Activated naive CD8-positive, alpha-beta T cell treated with anti-CD3 and anti-CD28 coated beads for 36 hours (primary cell): ENCODE data around the gene CSH1. TPM values are rescaled to one million over a fixed set of nuclear protein-coding genes. Genes with fewer than 3 reads are reported as not detected.
A peak's percentile ranks its signal among the peaks of the same experiment; 100 is the strongest.
"Not testable (repeated sequence)": the region's sequence is repeated elsewhere in the genome, so short reads cannot be mapped to it uniquely, and the experiment has no call there.

ENCODE experiments used
- DNase-seq: peaks from one replicate; pipeline ENCODE4 v3.0.0; 2021
- H3K27ac Mint-ChIP-seq: one replicate; pipeline ENCODE4 v1.8.0; 2022; ENCODE audit warnings: mild to moderate bottlenecking, moderate library complexity, mixed read lengths
- H3K27me3 Mint-ChIP-seq: one replicate; pipeline ENCODE4 v1.8.0; 2022; ENCODE audit warnings: mild to moderate bottlenecking, mixed read lengths
- H3K36me3 Mint-ChIP-seq: one replicate; pipeline ENCODE4 v1.8.0; 2021; ENCODE audit warnings: mild to moderate bottlenecking, mixed read lengths
- H3K4me1 Mint-ChIP-seq: one replicate; pipeline ENCODE4 v1.8.0; 2021; ENCODE audit warnings: mixed read lengths
- H3K4me3 Mint-ChIP-seq: one replicate; pipeline ENCODE4 v1.8.0; 2022; ENCODE audit warnings: mild to moderate bottlenecking, moderate library complexity, mixed read lengths
- H3K9me3 Mint-ChIP-seq: one replicate; pipeline ENCODE4 v1.8.0; 2022; ENCODE audit warnings: mixed read lengths
- total RNA-seq, 2 experiments: library from RNA; stranded (reverse); gene quantifications; one replicate each; pipeline ENCODE4 v1.2.3, GENCODE V29; 2021

Gene CSH1
- total RNA-seq, 2 experiments from 2014 or later: not detected

GRCh38 chr17:63918305-63918704 is 21.9 kb upstream of the CSH1 start:
- Mint-ChIP-seq H3K4me1 (peaks cover 4% of the 10 kb centered on the region), H3K9me3 (no peaks in the 10 kb centered on the region), H3K36me3 (no peaks in the 10 kb centered on the region), H3K27me3 (peaks cover 5% of the 10 kb centered on the region), H3K27ac (no peak overlapping the region), H3K4me3 (no peak overlapping the region)
- no peak for DNase-seq

GRCh38 chr17:63917646-63918045 is 21.3 kb upstream of the CSH1 start:
- Mint-ChIP-seq H3K9me3 (no peaks in the 10 kb centered on the region), H3K27ac (no peak overlapping the region), H3K36me3 (no peaks in the 10 kb centered on the region), H3K4me1 (peaks cover 4% of the 10 kb centered on the region), H3K27me3 (peaks cover 5% of the 10 kb centered on the region), H3K4me3 (no peak overlapping the region)
- DNase-seq: no peak

DNA sequence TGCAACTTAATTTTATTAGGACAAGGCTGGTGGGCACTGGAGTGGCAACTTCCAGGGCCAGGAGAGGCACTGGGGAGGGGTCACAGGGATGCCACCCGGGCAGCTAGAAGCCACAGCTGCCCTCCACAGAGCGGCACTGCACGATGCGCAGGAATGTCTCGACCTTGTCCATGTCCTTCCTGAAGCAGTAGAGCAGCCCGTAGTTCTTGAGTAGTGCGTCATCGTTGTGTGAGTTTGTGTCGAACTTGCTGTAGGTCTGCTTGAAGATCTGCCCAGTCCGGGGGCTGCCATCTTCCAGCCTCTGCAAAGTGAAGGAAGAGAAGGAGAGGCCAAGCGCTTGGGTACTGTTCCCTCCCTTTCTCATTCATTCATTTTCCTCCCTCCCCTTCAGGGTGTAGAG is 20.8 kb upstream of the CSH1 start:
- not testable (repeated sequence) for H3K27ac Mint-ChIP-seq, H3K9me3 Mint-ChIP-seq, H3K4me1 Mint-ChIP-seq, DNase-seq, H3K4me3 Mint-ChIP-seq, H3K36me3 Mint-ChIP-seq, H3K27me3 Mint-ChIP-seq

DNA sequence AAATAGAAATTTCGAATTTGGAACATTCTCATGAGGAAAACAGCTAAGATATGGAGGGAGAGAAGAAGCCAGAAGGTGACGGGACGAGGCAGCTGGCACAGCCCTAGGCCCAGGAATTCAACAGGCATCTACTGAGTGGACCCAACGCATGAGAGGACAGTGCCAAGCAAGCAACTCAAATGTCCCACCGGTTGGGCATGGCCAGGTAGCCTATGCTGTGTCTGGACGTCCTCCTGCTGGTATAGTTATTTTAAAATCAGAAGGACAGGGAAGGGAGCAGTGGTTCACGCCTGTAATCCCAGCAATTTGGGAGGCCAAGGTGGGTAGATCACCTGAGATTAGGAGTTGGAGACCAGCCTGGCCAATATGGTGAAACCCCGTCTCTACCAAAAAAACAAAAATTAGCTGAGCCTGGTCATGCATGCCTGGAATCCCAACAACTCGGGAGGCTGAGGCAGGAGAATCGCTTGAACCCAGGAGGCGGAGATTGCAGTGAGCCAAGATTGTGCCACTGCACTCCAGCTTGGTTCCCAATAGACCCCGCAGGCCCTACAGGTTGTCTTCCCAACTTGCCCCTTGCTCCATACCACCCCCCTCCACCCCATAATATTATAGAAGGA is 20.3 kb upstream of the CSH1 start:
- Mint-ChIP-seq H3K9me3 (no peaks in the 10 kb centered on the region), H3K27ac (no peak overlapping the region), H3K27me3 (peaks cover 5% of the 10 kb centered on the region), H3K4me1 (peaks cover 4% of the 10 kb centered on the region), H3K4me3 (no peak overlapping the region), H3K36me3 (no peaks in the 10 kb centered on the region)
- DNase-seq: no peak

- not testable (repeated sequence) for H3K4me1 Mint-ChIP-seq, H3K4me3 Mint-ChIP-seq, H3K27me3 Mint-ChIP-seq, H3K27ac Mint-ChIP-seq, H3K36me3 Mint-ChIP-seq, DNase-seq, H3K9me3 Mint-ChIP-seq
Measured at GRCh38 chr17:63915753-63916152, 19.4 kb upstream of the CSH1 start.

DNA sequence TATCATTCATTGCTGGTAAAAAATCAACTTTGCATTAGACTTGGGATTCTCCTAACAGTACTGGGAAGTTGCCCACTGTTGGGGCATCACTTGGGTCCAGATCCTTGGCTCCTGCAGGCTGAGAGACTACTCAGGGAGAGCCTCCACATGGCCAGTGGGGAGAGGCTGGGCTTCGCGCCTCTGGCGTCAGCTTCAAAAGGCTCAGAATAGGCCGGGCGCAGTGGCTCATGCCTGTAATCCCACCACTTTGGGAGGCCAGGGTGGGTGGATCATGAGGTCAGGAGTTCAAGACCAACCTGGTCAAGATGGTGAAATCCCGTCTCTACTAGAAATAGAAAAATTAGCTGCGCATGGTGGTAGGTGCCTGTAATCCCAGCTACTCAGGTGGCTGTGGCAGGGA is 18.1 kb upstream of the CSH1 start:
- no peak overlapping the region for H3K27ac Mint-ChIP-seq
- H3K4me1 Mint-ChIP-seq: peaks cover 4% of the 10 kb centered on the region
- H3K36me3 Mint-ChIP-seq: no peaks in the 10 kb centered on the region
- no peaks in the 10 kb centered on the region for H3K9me3 Mint-ChIP-seq
- peaks cover 5% of the 10 kb centered on the region for H3K27me3 Mint-ChIP-seq
- H3K4me3 Mint-ChIP-seq: no peak overlapping the region
- DNase-seq: no peak

- H3K27ac Mint-ChIP-seq: no peak overlapping the region
- H3K9me3 Mint-ChIP-seq: no peaks in the 10 kb centered on the region
- no peaks in the 10 kb centered on the region for H3K36me3 Mint-ChIP-seq
- H3K4me3 Mint-ChIP-seq: no peak overlapping the region
- DNase-seq: peak; percentile 60
- no peaks in the 10 kb centered on the region for H3K27me3 Mint-ChIP-seq
- H3K4me1 Mint-ChIP-seq: no peaks in the 10 kb centered on the region
Measured at GRCh38 chr17:63911657-63912100, 15.3 kb upstream of the CSH1 start.

- DNase-seq: no peak
- Mint-ChIP-seq H3K9me3 (no peaks in the 10 kb centered on the region), H3K4me3 (no peak within 1 kb of the TSS), H3K36me3 (no peaks in the 10 kb centered on the region), H3K4me1 (no peaks in the 10 kb centered on the region), H3K27ac (no peak within 1 kb of the TSS), H3K27me3 (no peaks in the 10 kb centered on the region)
Measured at GRCh38 chr17:63911041-63911635, 14.8 kb upstream of the CSH1 start, which contains the start of gene CSHL1. CSHL1 (minus strand) TSS chr17:63911258; CDS start chr17:63911196, 62 bp downstream.

DNA sequence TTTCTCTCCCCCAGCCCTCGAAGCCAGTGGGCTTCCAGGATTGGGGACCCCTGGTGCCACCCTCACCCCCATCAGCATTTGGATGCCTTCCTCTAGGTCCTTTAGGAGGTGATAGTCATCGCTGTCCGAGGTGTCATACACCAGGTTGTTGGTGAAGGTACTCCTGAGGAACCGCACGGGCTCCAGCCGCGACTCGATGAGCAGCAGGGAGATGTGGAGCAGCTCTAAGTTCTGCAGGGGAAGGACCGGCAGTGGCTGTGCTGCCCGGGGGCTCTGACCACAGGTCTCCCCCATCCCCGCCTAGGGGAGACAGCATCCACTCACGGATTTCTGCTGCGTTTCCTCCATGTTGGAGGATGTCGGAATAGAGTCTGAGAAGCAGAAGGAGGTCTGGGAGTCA is 13.7 kb upstream of the CSH1 start:
- Mint-ChIP-seq H3K27me3 (no peaks in the 10 kb centered on the region), H3K36me3 (no peaks in the 10 kb centered on the region), H3K4me3 (no peak overlapping the region), H3K27ac (no peak overlapping the region), H3K4me1 (no peaks in the 10 kb centered on the region), H3K9me3 (no peaks in the 10 kb centered on the region)
- DNase-seq: no peak

- H3K27me3 Mint-ChIP-seq, H3K4me3 Mint-ChIP-seq, H3K9me3 Mint-ChIP-seq, H3K27ac Mint-ChIP-seq, DNase-seq, H3K4me1 Mint-ChIP-seq, H3K36me3 Mint-ChIP-seq: not testable (repeated sequence)
Measured at GRCh38 chr17:63909586-63909985, 13.2 kb upstream of the CSH1 start.

DNA sequence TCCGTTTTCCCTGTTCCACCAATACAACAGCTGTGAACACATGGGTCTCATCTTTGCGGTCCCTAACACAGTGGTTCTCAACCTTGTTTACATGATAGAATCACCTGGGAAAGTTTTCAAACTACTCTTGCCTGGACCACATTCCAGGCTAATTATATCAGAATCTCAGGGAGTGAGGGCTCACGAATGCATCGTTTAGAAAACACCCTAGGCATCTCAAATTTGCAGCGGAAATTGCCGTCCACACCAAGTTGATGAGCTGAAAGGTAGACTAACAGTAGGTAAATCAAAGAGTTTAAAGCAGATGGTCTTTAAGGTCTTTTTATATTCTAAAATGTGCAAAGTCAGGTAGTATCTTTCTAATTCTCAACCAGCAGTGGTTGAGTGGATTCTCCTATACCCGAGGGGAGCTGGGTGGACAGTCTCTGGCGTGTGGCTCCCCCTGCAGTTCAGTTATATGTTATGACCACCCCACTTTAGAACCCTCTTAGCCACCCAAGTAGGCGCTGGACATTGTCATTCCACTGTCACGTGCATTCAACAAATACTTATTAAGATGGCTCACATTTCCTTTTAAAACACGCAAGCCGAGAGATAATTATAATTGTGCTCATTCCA is 10.9 kb upstream of the CSH1 start:
- not testable (repeated sequence) for H3K36me3 Mint-ChIP-seq, H3K4me1 Mint-ChIP-seq, H3K27ac Mint-ChIP-seq

GRCh38 chr17:63904796-63905195 is 8.4 kb upstream of the CSH1 start:
- H3K4me3 Mint-ChIP-seq, H3K4me1 Mint-ChIP-seq, H3K27ac Mint-ChIP-seq, DNase-seq, H3K9me3 Mint-ChIP-seq, H3K27me3 Mint-ChIP-seq, H3K36me3 Mint-ChIP-seq: not testable (repeated sequence)

More for the DNA sequence above, 10.9 kb upstream of the CSH1 start:
- not testable (repeated sequence) for H3K9me3 Mint-ChIP-seq, H3K4me3 Mint-ChIP-seq, H3K27me3 Mint-ChIP-seq, DNase-seq

GRCh38 chr17:63903787-63904201 is 7.4 kb upstream of the CSH1 start:
- H3K9me3 Mint-ChIP-seq, DNase-seq, H3K4me1 Mint-ChIP-seq, H3K27ac Mint-ChIP-seq, H3K27me3 Mint-ChIP-seq, H3K4me3 Mint-ChIP-seq, H3K36me3 Mint-ChIP-seq: not testable (repeated sequence)

GRCh38 chr17:63901971-63902370 is 5.6 kb upstream of the CSH1 start:
- not testable (repeated sequence) for H3K36me3 Mint-ChIP-seq, H3K4me1 Mint-ChIP-seq, H3K27ac Mint-ChIP-seq, DNase-seq, H3K4me3 Mint-ChIP-seq, H3K27me3 Mint-ChIP-seq, H3K9me3 Mint-ChIP-seq

DNA sequence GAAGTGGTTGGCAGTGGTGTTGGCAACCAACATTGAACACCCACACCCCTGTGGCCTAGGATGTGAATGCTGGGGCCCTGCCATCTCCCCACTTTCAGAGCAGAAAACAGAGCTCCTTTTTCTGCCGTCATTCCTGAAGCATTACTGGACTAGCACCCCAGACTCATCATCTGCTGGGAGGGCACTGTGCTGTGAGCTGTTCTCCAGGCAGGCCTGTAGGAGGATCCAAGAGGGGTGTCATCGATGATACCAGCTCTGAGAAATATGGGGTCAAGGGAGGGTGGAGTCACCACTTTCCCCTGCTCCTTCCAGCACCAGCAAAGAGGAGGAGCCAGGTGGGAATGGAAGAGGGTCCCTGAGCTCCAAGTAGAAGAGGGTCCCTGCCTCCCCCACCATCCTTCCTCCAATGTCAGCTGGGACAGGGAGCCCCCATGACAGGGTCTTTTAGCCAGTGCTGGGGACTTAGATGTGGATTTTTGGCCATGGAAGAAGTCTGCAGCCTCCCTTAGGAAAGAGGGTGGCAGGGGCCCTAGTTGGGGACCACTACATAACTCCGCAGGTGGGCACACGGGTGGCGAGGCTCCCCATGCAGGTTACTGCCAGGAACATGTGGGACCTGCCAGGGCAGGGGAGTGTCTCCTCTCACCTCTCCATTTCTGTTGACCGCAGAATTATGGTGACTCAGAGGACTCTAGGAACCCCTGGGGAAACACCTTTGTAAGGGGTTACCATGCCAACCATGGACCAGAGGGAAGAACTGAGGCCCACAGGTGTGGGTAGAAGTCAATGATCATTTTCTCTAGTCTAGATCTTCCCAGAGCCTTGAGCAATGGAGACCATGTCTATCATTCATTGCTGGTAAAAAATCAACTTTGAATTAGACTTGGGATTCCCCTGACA is 2.8 kb upstream of the CSH1 start:
- H3K27me3 Mint-ChIP-seq, H3K4me1 Mint-ChIP-seq, H3K9me3 Mint-ChIP-seq, H3K4me3 Mint-ChIP-seq, H3K27ac Mint-ChIP-seq, H3K36me3 Mint-ChIP-seq: not testable (repeated sequence)
- DNase-seq: peak; percentile 27
